ENCODE results near the gene POC1A.
A peak's percentile ranks its signal among the peaks of the same experiment; 100 is the strongest.

The POC1A gene

GRCh38 chr3:52177701-52178042 is 23.4 kb upstream of the POC1A start:
- Histone ChIP-seq H3K27ac (no peak overlapping the region), H3K27me3 (no peaks in the 10 kb centered on the region), H3K4me1 (peaks cover 0 to 10% (median 0%) of the 10 kb centered on the region in 4 donors), H3K4me3 (no peak overlapping the region), H3K9me3 (no peaks in the 10 kb centered on the region), H3K36me3 (no peaks in the 10 kb centered on the region)
- intact Hi-C loops (cut with DNase I; ENCODE audit: low total_unique reads) = no loop called here
- DNase-seq = no peak
- TF ChIP-seq, protein P1, sequence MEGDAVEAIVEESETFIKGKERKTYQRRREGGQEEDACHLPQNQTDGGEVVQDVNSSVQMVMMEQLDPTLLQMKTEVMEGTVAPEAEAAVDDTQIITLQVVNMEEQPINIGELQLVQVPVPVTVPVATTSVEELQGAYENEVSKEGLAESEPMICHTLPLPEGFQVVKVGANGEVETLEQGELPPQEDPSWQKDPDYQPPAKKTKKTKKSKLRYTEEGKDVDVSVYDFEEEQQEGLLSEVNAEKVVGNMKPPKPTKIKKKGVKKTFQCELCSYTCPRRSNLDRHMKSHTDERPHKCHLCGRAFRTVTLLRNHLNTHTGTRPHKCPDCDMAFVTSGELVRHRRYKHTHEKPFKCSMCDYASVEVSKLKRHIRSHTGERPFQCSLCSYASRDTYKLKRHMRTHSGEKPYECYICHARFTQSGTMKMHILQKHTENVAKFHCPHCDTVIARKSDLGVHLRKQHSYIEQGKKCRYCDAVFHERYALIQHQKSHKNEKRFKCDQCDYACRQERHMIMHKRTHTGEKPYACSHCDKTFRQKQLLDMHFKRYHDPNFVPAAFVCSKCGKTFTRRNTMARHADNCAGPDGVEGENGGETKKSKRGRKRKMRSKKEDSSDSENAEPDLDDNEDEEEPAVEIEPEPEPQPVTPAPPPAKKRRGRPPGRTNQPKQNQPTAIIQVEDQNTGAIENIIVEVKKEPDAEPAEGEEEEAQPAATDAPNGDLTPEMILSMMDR (IDR thresholded peaks at IDR 0.05) = no peak

- no peaks in the 10 kb centered on the region for H3K9me3 ChIP-seq
- intact Hi-C loops (cut with DNase I; ENCODE audit: low total_unique reads) = no loop called here
- H3K27ac ChIP-seq = no peak overlapping the region
- H3K4me1 ChIP-seq = peaks cover 0 to 10% (median 0%) of the 10 kb centered on the region in 4 donors
- no peak overlapping the region for H3K4me3 ChIP-seq
- no peaks in the 10 kb centered on the region for H3K27me3 ChIP-seq
- no peak for DNase-seq
- TF ChIP-seq, protein P1 (IDR thresholded peaks at IDR 0.05) = no peak
- H3K36me3 ChIP-seq = no peaks in the 10 kb centered on the region
Observed at GRCh38 chr3:52176951-52177700, 22.9 kb upstream of the POC1A start.

DNA sequence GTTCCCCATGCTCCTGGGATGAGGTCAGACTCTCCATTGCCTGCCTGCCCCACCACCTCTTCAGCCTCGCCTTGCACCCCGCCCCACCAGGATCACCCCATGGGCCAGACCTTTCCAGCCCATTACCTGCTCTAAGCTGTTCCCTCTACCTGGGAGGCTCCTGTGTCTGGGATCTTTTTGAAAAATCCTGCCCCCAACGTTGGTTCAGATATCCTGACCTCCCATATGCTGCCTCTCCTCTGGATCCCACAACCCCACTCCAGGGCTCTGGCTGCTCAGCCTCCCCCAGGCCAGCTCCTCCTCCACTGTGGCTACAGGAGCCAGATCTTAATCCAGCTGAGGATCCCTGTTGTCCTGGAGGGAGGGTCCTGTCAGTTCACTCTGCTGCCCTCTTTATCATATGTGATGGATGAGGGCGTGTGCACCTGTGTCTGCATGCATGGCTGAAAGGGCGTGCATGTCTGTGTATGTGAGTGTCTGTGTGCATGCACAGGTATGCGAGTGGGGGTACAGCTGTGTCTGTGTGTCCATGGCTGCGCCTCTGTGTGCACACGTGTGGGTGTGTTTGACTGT is 22.0 kb upstream of the POC1A start:
- TF ChIP-seq, protein P1 (IDR thresholded peaks at IDR 0.05) = no peak
- peak in 1 of 2 donors; percentile 17 for DNase-seq
- Histone ChIP-seq H3K9me3 (no peaks in the 10 kb centered on the region), H3K27me3 (no peaks in the 10 kb centered on the region), H3K4me3 (no peak overlapping the region), H3K36me3 (no peaks in the 10 kb centered on the region), H3K4me1 (peaks cover 0 to 10% (median 0%) of the 10 kb centered on the region in 4 donors), H3K27ac (no peak overlapping the region)
- intact Hi-C loops (cut with DNase I; ENCODE audit: low total_unique reads) = no loop called here

DNA sequence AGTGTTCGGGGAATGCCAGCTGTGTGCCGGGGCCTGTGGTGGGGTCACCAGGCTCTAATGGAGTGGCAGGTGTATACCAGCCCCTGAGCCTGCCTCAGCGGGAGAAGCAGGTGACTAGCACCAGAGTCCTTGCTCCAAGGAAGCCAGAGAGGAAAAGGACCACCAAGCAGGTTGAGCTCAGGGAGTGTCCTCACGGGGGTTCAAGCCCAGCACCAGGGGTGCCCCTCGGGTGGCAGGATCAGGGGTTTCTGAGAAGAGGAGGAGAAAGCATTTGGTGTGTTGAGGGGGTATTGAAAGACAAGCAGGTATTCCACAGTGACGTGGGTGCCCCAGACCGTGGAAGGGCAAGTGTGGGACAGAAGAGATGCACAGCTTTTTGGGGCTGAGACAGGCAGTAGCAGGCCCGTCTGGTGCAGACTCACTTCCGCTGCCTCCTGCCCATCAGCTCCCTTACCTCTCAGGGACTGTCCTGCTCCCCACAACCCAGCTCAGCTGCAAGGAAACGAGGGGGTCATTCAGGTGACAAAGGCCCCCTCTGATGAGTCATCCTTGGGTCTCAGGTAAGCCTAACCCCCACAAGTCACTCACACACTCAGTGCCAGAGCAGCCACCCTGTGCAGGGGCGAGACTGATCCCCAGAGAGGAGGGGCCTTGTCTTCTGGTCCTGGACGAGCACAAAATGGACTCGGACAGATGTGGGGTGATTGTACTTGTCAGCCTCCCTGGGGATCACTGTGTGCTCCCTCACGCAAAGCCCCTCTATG is 21.4 kb upstream of the POC1A start:
- Histone ChIP-seq H3K4me3 (no peak overlapping the region), H3K36me3 (no peaks in the 10 kb centered on the region), H3K27ac (no peak overlapping the region), H3K4me1 (peaks cover 0 to 10% (median 0%) of the 10 kb centered on the region in 4 donors), H3K27me3 (no peaks in the 10 kb centered on the region), H3K9me3 (no peaks in the 10 kb centered on the region)
- intact Hi-C loops (cut with DNase I; ENCODE audit: low total_unique reads) = no loop called here
- TF ChIP-seq, protein P1 (IDR thresholded peaks at IDR 0.05) = no peak
- no peak for DNase-seq

GRCh38 chr3:52174896-52175295 is 20.7 kb upstream of the POC1A start:
- Histone ChIP-seq H3K27me3 (no peaks in the 10 kb centered on the region), H3K4me1 (peaks cover 0 to 10% (median 0%) of the 10 kb centered on the region in 4 donors), H3K36me3 (no peaks in the 10 kb centered on the region), H3K27ac (no peak overlapping the region), H3K4me3 (no peak overlapping the region), H3K9me3 (no peaks in the 10 kb centered on the region)
- DNase-seq = no peak
- intact Hi-C loops (cut with DNase I; ENCODE audit: low total_unique reads) = no loop called here
- TF ChIP-seq, protein P1 (IDR thresholded peaks at IDR 0.05) = no peak

Data from tibial artery (tissue), 4 donors.